ENCODE data around the gene ACAP2.
"Not testable (repeated sequence)": the region's sequence is repeated elsewhere in the genome, so short reads cannot be mapped to it uniquely, and the experiment has no call there.

Gene ACAP2

DNA sequence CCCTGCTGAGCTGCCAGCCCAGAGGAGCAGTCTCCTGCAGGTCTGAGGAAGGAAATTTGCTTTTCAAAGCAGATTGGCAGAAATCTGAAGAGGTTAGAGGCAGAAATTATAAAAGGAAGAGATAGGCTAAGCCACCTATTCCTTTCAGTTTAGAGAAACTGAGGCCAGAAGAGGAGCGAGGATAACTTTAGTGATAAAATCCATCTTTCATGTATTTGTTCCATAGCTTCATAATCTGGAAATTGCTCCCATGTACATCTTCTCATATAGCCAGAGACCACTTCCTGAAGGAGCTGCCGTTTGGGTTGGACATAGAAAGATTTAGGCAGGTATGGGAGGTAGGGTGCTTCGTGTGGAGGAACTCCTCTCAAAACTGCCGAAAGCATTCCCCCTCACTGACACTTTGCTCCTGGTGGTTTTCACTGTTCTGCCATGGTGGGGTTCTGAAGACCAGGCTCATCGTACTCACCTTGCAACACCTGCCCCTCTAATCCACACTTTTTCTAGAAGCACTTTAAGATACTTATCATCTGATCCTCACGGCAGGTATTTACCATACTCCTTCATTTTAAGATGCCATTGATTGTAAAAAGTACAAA, 670 bp upstream of the ACAP2 start:
- DNase-seq (ENCODE audit: low spot score): no peak

DNA sequence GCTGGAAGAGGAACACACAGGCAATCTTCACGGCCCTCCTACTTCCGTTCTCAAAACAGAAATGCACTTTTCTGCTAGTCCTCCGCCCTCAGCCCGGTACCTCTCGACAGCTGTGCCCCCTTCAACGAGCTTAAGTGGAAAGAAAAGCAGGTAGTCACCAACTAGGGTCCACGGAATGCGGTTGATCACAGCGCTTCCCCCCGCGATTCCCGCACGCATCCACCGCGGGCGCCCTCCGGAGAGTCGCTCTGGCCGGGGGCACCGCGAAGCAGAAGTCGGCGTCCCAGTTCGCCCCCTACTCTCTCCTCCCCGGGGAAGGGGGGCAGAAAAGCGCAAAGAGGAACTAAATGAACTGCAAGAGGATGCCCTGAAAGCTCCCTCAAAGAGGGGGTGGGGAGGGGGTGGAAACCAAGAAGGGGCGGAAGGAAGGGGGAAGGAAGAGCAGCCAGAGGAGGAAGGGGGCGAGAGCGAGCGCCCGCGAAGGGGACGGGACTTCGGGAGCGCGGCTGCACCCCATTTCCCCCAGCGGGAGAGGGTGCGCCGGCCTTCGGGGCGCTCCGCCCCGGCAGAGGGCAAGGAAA, 738 bp downstream of the ACAP2 start:
- peak; percentile 71 for DNase-seq (ENCODE audit: low spot score)

DNA sequence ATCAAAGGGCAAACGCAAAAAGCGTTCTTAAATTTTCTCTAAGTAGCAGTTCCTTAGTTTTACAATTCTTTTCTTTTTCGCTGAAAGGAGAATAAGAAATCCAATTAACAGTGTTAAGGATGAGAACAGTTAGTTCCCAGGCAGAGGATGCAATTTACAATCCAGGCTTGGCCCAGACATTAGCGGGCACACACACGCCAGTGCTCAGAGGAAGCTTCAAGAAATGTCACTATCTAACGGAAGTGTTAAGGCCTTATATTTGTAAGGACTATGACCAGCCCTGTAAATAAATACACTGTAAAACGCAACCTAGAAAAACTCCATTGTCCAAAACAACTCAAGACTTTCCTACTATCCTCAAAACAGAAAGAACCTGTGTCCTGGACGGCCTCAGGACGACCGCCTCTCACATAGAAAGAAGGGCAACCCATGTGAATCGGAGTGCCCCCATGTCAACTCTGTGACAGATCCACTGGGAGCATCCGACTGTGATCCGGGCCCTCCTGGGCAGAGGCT, 1.3 kb downstream of the ACAP2 start:
- DNase-seq (ENCODE audit: low spot score): no peak

DNA sequence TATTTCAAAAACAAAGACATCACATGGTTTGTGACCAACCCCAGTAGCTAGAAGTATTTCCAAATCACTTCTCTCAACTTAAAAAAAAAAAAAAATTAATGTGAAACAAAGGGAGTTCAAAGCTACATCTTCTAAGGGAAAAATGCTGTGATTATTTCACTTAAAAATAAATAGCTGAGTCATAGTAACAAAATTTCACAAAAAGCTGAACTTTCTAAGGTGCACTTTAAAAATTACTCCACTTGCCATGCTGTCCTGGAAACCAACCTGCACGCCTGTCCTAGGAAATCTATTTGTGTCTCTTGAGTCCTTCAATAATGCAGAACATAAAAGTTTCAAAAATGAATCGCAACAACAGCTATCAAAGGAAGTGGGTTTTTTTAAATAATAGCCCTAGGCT, 1.8 kb downstream of the ACAP2 start:
- no peak for DNase-seq (ENCODE audit: low spot score)

DNA sequence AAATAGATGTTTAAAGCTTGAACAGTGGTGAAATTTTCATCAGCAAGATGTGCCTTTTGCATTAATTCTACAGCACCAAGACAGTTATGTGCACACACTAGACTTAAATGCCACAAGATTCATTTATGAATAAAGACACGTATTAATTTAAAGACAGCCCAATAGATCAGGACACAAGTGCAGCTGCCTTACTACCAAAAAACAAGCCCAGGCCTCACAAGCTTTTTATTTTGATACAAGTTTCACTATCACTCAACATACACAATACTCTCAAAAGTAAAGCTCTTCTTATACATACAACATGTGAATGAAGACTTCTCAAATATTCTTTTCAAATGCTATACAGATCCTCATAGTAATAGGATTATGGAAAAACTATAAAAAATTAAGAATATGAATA, 2.4 kb downstream of the ACAP2 start:
- no peak for DNase-seq (ENCODE audit: low spot score)

DNA sequence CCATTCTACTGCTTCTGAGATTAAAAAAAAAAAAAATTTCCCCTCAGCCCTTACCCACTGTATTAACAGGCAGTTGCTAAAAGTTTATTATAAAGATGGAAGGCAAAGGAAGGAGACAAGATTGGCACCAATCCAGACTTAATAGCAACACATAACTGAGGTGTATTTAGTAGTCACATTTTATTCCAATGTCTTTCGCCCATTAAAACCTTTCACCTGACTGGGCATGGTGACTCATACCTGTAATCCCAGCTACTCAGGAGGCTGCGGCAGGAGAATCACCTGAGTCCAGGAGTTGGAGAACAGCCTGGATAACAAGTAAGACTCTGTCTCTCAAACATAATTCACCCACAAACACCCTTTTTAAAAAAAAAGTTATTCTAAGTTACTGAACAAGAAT, 4.4 kb downstream of the ACAP2 start:
- DNase-seq (ENCODE audit: low spot score): no peak

DNA sequence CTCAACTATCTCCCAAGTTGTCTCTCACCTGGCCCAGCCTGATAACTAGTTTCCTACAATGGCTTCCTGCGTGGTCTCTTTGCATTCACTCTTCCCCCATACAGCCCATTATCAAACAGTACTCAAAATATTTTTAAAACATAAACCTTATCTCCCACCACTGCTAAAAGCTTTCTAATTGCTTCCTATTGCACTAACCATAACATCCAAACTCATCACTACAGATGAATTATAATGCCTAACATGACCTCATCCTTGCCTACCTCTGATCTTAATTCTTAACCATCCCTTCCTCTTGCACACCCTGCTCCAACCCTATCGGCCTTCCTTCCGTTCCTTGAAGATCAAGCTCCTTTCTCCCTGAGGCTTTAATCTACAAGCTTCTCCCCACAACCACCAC, 17.0 kb downstream of the ACAP2 start:
- DNase-seq (ENCODE audit: low spot score): no peak

DNA sequence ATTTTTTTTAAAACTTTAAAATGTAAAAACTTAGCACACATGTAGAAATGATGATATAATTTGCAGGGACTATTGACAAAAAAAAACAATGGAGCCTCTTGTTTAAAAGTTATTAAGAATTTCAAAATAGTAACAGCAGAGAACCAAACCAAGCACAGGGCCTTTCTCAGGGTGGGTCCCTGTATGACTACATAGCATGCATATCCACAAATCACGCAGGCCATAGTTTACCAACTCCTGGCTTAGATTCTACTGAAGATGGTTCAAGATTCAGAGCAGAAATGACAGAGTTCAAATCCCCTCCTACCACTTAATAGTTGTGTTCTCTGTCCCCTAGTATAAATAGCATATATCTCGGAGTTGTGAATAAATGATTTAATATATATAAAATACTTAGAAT, 19.0 kb downstream of the ACAP2 start:
- DNase-seq (ENCODE audit: low spot score): no peak

DNA sequence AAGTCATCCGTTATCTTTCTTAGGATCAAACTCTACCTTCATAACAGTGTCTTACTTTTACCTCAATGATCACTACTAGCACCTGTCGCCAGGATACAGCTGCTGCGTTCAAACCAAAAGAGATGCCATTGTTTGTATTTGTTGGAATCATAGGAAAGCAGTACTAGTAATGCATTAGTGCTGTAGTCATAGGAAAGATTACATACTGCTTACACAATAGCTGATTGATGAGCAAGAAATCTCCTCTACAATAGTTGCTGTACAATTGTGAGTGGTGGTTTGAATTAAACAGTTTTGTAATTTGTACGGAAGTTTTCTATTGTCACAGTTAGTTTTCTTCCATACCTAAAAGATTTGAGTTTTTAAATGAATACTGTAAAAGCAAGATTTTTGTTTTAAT, 21.4 kb downstream of the ACAP2 start:
- no peak for DNase-seq (ENCODE audit: low spot score)

DNA sequence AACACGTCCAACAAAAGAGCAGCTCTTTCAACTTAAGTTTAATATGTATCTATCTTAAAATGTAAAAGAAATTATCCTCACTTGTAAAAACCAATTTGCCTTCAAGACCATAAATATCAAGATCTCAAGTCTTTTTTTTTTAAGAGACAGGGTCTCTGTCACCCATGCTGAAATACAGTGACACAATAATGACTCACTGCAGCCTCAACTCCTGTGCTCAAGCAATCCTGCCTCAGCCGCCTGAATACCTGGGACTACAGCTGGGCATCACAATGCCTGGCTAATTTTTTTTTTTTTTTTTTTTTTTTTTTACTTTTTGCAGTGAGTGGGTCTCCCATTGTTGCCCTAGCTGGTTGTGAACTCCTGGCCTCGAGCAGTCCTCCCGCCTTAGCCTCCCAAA, 26.0 kb downstream of the ACAP2 start:
- no peak for DNase-seq (ENCODE audit: low spot score)

DNA sequence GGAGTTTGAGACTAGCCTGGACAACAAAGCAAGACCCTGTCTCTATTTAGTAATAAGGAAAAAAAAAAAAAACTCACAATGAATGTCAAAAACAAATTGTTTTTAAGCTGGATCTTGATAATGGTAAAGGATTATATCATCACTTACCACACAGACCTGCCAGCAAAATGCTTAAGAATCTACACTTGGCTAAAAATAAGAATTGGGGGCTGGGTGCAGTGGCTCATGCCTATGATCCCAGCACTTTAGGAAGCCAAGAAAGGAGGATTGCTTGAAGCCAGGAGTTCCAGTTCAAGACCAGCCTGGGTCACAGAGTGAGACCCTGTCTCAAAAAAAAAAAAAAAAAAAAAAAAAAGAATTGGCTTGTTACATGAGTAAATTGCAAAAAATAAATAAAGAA, 31.0 kb downstream of the ACAP2 start:
- DNase-seq (ENCODE audit: low spot score): no peak

DNA sequence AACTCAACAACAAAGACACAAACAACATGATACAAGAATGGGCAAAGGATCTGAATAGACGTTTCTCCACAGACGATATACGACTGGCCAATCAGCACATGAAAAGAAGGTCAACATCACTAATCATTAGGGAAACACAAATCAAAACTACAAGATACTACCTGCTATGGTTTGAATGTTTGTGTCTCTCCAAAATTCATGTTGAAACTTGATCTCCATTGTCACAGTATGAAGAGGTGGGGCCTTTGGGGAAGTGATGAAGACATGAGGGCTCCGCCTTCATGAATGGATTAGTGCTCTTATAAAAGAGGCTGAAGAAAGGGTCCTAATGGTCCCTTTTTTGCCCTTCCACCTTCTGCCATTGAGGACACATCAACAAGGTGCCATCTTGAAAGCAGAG, 32.3 kb downstream of the ACAP2 start:
- no peak for DNase-seq (ENCODE audit: low spot score)

DNA sequence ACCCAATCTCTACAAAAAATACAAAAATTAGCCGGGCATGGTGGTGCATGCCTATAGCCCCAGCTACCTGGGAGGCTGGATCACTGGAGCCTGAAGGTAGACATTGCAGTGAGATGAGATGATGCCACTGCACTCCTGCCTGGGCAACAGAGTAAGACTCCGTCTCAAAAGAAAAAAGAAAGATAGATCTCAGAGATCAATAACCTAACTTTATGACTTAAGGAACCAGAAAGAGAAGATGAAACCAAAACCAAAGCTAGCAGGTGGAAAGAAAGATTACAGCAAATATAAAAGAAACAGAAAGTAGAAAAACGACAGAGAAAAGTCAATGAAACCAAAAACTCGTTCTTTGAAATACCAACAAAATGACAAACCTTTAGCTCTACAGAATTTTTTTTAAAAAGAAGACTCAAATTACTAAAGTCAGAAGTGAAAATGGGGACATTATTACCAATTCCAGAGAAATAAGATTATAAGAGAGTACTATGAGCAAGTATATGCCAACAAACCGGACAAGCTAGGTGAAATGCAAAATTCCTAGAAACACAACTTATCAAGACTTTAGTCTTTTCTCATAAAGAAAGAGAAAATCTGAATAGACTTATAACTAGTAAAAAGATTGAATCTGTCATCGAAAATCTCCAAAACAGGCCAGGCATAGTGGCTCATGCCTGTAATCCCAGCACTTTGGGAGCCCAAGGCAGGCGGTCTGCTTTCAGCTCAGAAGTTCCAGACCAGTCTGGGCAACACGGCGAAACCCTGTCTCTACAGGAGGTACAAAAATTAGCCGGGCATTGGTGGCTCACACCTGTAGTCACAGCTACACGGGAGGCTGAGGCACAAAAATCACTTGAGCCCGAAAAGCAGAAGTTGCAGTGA, 35.0 kb downstream of the ACAP2 start:
- no peak for DNase-seq (ENCODE audit: low spot score)

DNA sequence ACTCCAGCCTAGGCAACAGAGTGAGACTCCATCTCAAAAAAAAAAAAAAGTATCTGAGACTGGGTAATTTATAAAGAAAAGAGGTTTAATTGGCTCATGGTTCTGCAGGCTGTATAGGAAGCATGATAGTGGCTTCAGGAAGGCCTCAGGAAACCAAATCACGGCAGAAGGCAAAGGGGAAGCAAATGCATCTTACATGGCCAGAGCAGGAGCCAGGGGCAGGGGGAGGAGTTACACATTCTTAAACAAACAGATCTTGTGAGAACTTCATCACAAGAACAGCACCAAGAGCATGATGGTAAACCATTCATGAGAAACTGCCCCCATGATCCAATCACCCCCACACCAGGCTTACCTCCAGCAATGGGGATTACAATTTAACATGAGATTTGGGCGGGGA, 37.2 kb downstream of the ACAP2 start:
- no peak for DNase-seq (ENCODE audit: low spot score)

DNA sequence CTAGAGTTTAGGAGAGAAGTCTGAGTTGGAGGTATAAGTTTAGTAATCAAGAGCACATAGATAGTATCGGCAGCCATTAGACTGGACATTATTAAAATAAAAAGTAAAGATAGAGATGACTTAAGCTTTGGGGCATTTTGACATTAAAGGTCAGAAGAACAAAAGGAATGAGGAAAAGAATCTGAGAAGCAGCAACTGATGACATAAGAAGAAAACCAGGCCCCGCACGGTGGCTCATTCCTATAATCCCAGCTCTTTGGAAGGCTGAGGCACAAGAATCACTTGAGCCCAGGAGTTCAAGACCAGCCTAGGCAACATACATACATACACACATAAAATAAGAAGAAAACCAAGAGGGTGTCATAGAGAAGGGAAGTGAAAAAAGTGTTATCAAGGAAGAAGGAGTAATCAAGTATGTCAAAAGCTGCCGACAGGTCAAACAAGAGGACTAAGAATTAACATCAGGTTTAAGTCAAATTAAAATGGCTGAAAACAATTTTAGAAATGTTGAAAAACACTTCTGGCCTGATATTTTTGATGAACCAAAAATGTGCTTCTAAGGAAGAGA, 38.9 kb downstream of the ACAP2 start:
- no peak for DNase-seq (ENCODE audit: low spot score)

DNA sequence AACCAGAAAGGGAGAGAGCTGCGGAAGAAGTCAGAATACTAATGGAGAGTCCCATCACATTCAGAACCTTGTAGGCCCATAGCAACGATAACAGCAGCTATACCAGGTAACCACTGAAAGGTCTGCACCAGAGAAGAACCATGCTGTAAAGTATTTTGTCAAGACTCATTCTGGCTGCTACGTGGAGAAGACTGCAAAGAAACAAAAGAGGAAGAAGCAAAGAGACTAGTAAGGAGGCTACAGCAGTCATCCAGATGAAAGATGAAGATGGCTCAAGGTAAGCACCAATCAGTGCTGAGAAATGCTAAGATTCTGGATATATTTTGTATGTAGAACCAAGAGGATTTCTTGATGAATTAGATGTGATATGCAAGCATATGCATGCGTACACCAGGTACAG, 39.6 kb downstream of the ACAP2 start:
- no peak for DNase-seq (ENCODE audit: low spot score)

DNA sequence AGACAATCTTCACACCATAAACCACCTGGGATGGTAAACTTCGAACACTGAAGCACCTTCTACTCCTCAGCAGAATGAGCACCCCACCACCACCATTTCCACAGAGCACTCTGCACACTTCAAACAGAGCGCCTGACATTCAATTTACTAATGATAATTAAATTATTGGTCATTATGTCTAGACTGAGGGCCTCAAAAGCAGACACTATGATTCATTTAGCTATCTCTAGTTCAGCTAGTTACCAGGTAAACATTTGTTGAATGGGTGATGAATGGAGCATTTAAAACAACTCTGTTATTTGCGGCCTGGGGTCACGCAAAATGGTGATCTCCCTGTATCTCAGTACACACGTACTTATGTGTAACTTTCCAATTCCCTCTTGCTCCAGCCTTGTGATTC, 40.9 kb downstream of the ACAP2 start:
- DNase-seq (ENCODE audit: low spot score): no peak

DNA sequence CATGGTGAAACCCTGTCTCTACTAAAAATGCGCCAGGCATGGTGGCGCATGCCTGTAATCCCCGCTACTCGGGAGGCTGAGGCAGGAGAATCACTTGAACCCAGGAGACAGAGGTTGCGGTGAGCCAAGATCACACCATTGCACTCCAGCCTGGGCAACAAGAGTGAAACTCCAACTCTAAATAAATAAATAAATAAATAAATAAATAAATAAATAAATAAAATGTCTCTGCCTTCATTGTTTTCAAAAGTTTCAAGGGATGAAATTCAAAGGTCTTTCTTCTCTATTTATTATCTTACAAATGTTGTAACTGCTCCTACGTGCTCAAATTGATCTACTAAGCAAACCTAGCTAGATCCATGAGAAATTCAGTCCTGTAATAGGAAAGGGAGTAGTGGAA, 44.4 kb downstream of the ACAP2 start:
- DNase-seq (ENCODE audit: low spot score): not testable (repeated sequence)

DNA sequence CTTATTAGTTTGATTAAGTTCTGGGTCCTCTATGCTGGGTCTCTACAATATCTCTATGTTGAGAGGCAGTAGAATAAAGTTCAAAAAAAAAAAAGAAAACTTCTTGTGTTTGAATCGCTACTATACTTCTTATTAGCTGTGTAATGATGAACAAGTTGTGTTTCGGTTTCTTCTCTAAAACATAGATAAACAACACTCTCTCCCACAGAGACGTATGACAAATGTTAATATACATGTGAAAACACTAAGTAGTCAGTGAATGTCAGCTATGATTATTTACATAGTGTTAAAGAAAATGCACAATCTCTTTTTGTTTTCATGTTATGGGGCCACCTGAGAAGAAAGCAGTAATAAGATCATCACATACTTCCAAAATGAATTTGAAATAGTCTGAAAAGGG, 45.3 kb downstream of the ACAP2 start:
- no peak for DNase-seq (ENCODE audit: low spot score)

DNA sequence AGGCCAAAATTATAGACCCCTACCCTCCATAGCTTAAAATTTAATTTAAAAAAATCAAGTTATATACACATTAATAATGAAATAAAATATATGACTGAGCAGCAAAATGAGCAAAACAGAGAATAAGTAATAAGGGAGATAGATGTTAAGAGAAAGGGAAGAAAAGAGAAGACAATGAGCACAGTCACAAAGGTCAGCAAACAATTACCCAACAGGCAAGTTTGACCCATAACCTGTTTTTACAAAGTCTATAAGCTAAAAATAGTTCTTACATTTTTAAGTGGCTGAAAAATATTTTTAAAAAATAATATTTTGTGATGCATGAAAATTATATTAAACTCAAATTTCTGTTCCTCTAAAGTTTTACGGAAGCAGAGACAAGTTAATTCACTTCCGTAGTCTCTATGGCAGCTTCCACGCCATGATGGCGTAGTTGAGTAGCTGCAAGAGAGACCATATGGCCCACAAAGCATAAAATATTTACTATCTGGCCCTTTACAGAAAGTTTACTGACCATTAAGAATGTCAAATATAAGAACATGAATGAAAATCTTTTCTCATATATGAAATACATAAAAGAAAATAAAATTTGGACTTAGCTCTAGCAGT, 47.5 kb downstream of the ACAP2 start:
- no peak for DNase-seq (ENCODE audit: low spot score)

DNA sequence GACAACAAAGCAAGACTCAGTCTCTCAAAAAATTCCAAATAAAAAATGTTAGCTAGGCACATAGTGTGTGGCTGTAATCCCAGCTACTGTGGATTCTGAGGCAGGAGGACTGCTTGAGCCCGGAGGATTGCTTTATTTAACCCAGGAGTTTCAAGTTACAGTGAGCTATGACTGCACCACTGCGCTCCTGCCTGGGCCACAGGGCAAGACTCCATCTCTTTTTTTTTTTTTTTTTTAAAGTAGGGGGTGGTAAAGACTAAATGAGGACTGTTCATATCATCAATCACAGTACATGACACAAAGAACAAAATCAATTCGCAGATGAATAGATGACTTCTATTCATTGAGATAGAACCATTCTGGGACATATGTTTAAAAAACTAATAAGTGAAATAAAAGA, 48.1 kb downstream of the ACAP2 start:
- no peak for DNase-seq (ENCODE audit: low spot score)

DNA sequence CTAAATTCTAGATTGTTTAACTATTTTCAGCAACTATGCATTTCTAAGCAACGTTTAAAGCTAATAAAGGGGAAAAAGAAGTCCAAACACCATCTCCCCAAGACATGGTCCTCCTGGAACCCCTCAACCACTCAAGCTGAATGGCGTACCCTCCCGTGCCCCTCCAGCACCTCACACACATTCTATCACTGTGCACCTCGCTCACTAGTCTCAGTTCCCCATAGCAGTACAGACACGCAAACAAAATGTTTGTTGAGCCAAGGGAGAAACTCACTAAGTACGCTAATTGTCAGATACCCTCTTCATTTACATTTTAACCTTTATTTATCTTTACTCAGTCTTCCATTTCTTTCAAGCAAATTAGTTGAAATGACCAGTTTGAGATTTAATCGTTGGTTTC, 48.8 kb downstream of the ACAP2 start:
- DNase-seq (ENCODE audit: low spot score): no peak

DNA sequence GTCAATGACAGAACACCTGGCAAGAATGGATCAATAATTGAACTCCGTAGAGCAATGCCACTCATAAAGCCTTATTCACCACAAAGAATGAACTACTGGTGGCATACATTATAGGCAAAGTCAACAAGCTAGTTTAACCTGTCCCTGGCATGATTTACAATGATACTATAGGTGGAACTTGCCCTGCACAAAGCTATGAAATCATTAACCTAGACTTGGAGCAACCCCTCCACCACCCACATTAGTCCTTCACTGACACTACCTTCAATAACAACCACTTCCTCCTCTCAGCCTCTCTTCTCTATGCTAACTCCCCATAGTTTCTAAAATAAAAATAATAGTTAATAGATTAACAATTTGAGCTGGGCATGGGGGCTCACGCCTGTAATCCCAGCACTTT, 54.4 kb downstream of the ACAP2 start:
- no peak for DNase-seq (ENCODE audit: low spot score)

Data from left forelimb (tissue), 1 donor.